ENCODE data around the gene DLG4.

GRCh38 chr17:7204828-7205461, 14.7 kb downstream of the DLG4 start:
- TF ChIP-seq CTCF (IDR thresholded peaks at IDR 0.05) (no peak), EZH2 (IDR thresholded peaks at IDR 0.05; ENCODE audit: borderline replicate concordance, insufficient read depth, low read depth, low read length, poor library complexity, severe bottlenecking) (no peak)

Data from B cell (primary cell).